GM10266 (cell line): Measurements from ENCODE around the gene SLMAP.

Experiments used
- DNase-seq: peaks from one replicate; pipeline ENCODE4 v3.0.0; 2012; ENCODE audit errors: extremely low spot score
- CTCF ChIP-seq: IDR thresholded peaks from 2 replicates; pipeline ENCODE4 v1.5.1; 2012; ENCODE audit warnings: mild to moderate bottlenecking, low read depth; ENCODE audit not compliant: control insufficient read depth, insufficient read depth; ENCODE audit errors: missing control alignments

SLMAP gene

GRCh38 chr3:57840473-57840872, 84.4 kb downstream of the SLMAP start:
- DNase-seq: peak; percentile 10
- no peak for TF ChIP-seq CTCF

GRCh38 chr3:57841818-57842217, 85.7 kb downstream of the SLMAP start:
- no peak for TF ChIP-seq CTCF

GRCh38 chr3:57848177-57848738, 92.1 kb downstream of the SLMAP start:
- DNase-seq: no peak
- no peak for TF ChIP-seq CTCF

More at GRCh38 chr3:57841818-57842217, 85.7 kb downstream of the SLMAP start:
- no peak for DNase-seq

- no peak for TF ChIP-seq CTCF
- no peak for DNase-seq
Observed at GRCh38 chr3:57851304-57851703, 95.2 kb downstream of the SLMAP start.

GRCh38 chr3:57852896-57853295, 96.8 kb downstream of the SLMAP start:
- no peak for DNase-seq
- TF ChIP-seq CTCF: peak; percentile 16

- TF ChIP-seq CTCF: no peak
- no peak for DNase-seq
Observed at GRCh38 chr3:57855281-57855680, 99.2 kb downstream of the SLMAP start.

- no peak for DNase-seq
- TF ChIP-seq CTCF: no peak
Observed at GRCh38 chr3:57855943-57856342, 99.8 kb downstream of the SLMAP start.
